Activated CD8-positive, alpha-beta memory T cell treated with anti-CD3 and anti-CD28 coated beads, Interleukin-2, amount 50 U/mL, for 4 hours (primary cell): ENCODE data around the gene LRIT2.
"Not testable (repeated sequence)": the region's sequence is repeated elsewhere in the genome, so short reads cannot be mapped to it uniquely, and the experiment has no call there.

Experiments used
- DNase-seq: peaks from one replicate; pipeline ENCODE4 v3.0.0-alpha.2; 2020

Gene LRIT2

DNA sequence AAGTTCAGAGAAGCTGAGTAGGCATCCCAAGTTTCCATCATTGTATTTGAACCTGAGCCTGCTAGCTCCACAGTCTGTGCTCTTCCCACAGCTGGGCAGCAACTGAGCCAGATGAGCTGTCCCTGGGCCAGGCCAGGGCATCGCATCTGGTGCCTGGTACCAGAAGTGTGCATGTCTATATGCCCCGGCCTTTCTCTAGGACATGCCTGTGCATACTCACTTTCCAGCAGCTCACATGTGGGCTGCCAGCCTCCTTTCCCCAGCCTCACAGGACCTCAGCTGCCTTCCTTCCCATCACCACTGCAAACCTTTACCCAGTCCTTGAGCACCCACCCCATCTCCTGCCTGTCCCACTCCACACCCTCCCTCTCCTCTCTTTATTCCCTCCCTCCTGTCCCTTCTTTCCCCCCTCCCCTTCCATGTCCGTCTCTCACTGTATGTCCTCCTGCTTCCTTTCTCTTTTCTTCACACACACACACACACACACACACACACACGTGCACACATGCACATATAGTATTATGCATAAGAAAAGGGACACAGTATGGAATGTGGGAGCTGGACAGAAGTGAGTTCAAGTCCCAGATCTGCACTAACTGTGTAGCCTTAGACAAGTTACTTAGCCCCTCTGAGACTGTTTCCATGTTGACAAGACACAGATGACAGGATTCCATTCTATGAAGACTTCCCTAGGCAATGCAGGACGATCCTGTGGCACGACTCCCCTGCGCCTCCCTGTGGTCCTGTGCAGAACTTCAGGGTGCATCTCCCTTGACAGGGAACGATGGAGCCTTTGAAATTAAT is 20.1 kb downstream of the LRIT2 start:
- DNase-seq: peak; percentile 74

DNA sequence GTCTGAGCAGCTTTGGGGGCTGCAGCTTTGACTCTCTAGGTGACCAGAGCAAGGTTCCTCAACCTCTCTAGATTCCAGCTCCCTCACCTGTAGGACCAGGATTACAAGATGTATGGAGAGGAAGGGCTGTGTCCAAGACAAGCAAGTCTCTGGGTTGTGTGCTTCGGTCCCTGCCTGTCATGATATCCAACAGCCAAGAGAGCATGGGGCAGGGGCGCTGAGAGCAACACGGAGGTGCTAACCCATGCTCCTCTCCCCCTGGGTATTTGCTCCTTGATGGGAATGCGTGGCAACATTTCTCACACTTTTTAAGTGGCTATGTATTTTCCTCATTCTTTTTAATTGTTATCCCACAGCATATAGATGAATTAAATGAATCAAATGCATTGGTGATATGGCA is 20.7 kb downstream of the LRIT2 start:
- DNase-seq: no peak

DNA sequence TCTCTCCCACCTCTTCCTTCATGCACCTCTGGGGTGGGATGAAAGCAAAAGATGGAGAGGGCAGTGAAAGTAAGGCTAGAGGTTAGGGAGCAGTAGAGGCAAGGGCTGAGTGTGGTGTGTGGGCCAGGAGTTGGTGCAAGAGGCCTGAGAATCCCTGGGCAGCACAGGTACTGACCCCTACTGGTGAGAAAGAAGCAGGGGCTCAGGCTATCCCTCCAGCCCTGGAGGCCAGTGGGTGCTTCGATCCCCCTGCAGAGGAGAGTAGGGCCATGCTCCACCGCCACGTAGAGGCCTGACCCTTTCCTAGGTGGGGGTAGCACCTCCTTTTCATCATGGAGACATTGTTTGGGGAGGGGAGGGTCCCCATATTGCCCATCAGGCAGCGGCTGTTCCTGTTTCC is 21.2 kb downstream of the LRIT2 start:
- DNase-seq: no peak

DNA sequence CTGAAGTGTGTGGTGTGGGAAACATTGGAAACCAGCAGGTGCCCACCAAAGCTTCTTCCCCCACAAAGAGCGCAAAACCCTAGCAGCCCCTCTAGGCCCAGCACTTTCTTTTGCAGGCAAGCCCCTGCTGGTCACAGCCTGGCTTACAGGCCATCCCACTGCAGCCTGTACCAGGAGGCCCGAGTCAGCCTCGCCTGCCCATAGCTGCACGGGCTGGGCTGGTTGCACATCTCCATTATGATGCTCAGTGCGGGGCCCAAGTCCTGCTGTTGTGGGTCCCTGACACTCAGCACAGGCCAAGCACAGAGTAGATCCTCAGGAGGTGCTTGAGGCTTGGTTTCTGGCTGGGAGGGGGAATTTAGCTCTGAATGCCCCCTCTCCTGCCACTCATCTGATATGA is 23.0 kb downstream of the LRIT2 start:
- DNase-seq: no peak

DNA sequence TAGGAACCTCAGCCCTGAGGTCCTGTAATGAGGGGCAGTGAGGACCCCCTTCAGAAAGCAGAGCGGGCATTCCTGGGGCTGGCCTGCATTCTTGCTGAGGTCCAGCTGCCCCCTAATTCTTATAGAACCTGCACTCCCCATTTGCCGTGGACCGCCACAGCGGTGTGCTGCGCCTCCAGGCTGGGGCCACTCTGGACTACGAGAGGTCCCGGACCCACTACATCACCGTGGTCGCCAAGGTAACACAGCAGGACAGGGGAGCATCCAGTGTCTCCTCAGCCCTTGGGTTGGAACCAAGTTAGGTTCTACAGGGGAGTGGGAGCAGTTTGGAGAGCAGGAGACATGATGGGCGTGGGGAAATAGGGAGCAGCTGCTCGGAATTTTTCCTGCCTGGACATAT is 23.7 kb downstream of the LRIT2 start:
- DNase-seq: no peak

DNA sequence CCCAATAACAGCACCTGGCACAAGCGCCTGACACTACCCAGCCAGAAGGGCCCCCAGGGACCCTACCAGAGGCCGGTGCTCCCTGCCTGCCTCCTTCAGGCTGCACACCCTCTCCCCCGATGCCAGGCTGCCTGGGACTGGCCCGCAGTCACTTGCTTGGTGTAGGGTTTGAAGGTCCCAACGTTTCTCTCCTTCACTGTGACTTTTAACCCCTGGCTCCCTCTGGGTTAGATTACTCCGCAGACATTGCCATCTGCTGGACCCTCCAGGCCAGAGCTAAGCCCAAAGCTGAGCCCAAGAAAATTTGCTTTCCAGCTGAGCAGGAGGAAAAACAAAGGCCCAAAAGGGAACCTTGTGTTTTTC is 24.1 kb downstream of the LRIT2 start:
- DNase-seq: no peak

DNA sequence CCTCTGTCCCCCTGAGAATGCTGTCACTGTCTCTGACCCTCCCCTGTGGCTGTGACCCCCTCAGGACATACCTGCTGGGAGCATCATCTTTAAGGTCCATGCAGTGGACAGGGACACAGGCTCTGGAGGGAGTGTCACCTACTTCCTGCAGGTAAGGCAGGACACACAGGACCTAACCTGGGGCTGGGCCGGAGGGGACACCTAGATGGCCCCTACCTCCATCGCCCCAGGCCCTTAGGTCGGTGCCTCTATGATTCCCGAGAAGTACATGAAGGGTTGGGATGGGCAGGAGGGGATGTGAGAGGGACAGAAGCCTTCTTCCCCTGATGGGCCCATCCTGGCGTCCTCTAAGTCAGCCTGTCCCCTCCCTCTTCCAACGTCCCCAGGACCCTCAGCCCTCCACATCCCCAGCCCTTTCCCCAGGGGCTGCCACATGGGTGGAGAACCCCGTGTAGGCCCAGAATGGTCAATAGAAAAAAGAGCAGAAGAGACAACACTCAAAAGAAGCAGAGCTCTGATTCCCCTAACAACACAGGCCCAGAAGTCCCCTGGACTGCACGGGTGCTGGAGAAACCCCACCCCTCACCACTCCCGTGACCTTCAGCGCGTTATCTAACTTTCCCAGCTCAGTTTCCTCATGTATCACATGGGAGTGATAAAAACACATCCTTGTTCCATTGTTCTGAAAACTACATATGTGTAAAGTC is 24.7 kb downstream of the LRIT2 start:
- no peak for DNase-seq

DNA sequence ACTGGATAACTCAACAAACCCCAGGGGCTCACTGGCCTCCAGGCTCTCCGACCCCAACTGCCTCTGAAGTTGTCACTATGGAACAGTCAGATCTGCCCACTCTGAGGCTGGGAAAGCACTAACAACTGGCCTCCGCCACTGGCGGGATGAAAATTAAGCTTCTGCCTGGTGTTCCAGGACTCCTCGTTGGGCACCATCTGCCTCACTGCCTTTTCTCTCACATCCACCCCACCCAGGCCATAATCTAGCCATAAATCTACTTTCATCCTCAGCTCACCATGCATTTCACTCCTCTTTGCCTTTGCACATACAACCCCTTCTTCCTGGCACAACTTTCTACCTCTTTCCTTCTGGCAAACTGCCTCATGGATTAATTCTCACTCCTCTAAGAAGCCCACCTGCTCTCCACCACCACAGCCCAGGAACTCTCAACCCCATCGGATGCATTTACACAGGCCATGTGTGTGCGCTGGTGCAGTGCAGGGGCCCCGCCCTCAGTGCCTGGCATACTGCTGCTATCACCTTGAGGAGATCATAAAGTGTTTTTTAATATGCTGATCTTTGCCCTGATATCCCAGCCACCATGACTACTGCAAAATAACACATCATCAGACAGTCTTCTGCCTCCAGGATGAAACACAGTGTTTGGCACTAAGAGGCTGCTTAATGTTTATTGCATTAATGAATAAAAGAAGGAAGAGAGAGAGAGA is 27.0 kb downstream of the LRIT2 start:
- DNase-seq: no peak

DNA sequence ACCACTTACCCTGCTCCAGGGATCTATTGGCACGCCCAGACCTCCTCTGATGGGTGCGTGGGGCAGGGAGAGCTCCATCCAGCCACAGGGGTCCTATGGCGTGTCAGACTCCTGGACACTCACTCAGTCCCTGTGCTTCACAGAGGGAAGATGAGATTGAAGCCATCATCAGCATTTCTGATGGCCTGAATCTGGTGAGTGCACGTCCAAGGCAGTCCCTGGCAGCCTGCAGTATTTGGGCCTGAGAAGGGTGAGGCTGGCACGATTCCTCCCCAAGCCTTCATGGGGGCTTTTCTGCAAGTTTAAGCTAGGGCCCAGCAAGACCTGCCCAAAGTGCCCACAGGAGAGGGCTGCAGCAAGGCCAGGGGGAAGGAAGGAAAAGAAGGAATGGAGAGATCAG is 27.7 kb downstream of the LRIT2 start:
- DNase-seq: no peak

DNA sequence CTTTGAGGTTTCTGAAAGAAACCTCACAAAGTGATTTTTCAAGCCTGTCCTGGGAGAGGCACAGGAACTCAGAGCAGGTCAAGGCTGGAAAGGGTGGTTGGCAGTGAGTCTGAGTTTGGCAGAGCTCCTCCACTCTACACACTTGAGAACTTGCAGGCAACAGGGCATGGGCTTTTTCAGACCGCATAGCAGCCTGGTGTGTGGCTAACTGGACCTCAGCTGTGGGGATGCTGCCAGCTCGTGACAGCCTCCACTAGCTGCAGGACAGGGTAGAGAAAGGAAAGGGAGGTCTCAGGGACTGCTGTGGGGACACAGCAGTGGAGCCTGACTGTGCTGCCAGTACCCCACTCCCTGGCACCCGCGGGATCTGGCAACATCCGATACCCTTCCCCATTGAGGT is 28.4 kb downstream of the LRIT2 start:
- DNase-seq: no peak

DNA sequence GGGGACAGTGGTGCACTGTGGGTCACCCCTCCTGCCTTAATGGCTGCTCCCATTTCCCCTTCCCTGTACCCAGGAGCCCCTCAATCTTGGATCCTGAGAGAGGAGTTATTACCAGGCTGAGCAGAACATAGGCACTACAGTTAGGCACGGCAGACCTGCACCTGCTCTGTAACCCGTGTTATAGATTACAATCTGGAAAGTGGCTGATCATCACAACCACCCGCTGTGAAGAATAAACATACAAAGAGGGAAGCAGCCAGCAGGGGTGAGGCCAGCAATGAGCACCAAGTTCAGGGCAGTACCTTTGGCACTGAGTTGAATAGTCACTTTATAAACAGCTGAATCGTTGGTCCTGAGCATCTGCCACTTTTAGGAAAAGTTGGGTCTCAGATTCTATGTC is 29.3 kb downstream of the LRIT2 start:
- no peak for DNase-seq

DNA sequence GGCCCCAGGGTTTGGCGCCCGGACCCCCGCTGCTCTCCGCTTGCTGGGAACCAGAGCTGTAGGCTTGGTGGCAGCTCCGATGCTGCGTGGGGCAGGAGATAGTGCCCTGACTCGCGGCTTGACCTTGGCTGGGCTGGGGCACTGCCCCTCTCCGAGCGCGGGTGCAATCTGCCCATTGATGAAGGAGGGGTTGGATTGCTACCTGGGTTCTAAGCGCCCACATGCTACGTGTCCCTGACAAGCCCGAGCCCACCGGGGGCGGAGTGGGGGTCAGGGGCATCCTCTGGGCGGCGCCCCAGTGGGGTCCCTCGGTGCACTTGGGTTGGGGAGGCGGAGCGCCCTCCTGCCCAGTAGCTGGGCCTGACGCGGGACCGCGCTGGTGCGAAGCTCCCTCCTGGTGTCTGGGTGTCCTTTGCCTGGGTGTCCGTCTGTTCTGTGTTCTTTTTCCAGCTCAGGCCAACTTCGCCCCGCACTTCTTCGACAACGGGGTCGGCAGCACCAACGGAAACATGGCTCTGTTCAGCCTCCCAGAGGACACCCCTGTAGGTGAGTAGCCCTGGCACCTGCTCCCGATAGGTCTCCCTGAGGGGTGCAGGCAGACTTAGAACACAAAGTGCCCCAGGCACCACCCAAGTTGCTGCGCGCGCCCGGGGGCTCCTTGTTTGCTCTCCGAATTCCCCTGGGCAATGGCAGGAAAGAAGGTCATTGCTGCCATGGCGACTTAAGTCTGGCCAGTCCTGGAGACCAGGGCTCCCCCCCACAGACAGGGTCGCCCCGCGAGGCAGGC is 30.1 kb downstream of the LRIT2 start:
- no peak for DNase-seq

DNA sequence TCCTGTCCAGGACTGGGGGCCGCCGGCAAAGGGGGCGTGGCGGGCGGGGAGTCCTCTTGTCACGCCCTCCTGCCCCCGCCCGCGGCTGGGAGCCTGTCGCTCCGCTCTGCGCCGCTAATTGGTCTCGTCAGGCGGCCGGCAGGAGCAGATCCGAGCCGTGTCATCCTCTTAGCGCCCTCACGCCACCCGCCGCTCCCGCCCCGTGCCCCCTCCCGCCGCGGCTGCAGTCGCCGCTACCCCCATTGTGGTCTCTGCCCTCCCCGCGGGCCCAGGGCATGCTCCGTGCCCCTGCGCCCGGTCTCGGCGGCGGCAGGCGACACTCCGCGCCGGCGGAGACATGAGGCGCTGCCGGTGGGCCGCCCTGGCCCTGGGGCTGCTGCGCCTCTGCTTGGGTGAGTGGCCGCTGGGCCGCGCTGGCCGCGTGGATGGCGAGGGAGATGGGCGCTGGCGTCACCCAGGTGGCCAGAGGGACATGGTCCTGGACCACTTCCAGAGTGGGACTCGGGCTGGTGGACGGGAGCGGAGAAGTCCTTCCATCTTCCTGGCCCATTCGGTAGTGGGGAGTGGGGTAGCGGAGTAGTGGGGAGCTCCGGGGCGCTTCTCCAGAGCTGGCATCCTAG is 30.8 kb downstream of the LRIT2 start, which contains the start of gene CDHR1:
Gene CDHR1 (plus strand): TSS at position 114 of the 620 bp plus-strand sequence. CDS start 224 bp downstream, at position 338.
- peak; percentile 59 for DNase-seq

DNA sequence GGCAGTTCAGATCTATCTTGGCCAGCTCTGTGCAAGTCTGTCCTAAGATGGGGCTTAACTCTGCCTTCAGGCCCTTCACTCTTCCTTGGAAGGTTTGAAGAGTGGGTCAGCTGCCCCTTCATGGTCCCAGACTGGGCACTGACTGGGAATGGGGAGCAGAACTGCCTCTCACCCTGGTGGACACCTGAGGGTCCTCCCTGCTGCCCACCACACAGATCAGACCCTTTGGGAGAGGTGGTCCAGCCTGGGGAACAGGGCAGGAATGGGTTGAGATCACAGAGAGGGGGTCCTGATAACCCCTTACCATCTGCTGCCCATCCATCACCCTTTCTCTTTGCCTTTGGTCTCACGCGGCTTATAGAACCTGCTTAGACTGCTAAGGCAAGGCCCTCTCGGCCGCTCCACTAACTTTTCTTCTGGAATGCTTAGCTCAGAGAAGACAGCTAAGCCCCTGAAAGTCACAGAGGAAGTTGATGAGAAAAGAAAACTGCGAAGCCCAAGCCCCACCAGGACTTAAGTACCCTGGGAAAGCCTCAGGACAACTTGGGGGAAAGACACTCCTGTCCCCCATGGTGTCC is 31.4 kb downstream of the LRIT2 start:
- no peak for DNase-seq

DNA sequence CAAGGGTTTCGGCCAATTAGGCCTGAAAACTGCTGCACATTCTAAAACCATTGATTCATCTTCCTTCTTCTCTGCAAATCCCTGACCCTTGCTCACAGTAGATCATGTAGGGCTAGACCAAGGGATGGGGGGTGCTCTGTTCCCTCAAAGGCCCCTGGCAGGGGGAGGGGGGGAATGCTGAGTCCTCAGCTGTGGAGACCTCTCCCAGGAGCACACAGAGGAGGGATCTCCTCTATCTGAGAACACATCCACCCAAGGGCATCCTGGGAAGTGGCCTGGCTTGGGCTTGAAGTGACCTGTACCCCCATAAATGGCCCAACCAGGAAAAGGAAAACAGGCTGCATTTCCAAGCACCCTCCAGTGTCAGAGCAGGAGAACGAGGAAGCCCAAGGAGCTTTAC is 32.0 kb downstream of the LRIT2 start:
- no peak for DNase-seq

DNA sequence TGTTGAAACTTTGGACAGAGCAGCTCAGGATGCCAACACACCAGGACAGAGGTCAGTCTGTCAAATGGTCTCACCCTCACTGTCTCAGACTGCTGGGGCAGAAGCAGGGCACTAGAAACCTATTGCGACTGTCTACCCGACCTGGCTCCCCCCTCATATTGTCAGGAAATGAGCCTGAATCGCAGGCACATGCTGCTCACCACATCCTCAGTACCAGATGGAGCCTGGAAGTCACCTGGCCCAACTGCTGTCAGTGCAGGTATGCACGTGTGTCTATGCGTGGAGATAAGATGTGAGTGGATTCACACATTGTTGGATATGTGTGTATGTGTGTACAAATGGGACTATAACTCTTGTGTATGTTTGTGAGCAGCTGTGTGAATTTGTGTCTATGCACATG is 34.2 kb downstream of the LRIT2 start:
- no peak for DNase-seq

DNA sequence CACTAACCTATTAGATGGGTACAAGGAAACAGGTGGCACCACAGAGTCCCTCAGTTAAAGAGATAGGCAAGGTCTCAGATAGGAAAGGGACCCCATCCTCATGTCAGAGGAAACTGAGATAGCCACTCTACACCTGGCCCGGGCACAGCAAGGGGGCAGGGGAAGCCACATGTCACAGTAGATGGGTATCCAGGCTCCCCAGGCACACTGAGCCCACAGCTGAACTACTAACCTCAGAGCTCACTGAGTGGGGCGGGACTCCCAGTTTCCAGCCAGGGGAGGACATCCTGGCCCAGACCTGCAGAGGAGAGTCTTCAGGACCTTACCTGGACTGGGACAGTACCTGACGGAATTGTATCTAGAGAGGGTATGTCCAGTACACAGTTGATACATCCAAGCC is 34.7 kb downstream of the LRIT2 start:
- no peak for DNase-seq

DNA sequence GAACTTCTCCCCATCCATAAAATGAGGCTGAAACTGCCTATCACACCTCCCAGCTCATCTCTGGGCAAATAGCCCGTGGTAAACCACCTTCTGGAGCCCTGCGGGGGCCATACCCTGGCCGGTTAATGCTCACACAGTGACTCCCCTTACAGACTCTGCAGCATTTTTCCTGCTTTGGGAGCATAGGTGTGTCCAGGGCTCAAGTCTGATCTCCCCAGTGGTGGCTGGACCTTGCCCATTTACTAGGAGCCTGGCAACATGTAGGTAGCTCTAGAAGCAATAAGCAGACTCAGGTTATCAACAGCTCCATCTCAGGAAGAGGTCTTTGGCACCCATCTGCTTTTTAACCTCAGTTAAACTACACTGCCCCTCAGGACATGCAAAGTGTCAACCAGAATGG is 36.5 kb downstream of the LRIT2 start:
- DNase-seq: no peak

DNA sequence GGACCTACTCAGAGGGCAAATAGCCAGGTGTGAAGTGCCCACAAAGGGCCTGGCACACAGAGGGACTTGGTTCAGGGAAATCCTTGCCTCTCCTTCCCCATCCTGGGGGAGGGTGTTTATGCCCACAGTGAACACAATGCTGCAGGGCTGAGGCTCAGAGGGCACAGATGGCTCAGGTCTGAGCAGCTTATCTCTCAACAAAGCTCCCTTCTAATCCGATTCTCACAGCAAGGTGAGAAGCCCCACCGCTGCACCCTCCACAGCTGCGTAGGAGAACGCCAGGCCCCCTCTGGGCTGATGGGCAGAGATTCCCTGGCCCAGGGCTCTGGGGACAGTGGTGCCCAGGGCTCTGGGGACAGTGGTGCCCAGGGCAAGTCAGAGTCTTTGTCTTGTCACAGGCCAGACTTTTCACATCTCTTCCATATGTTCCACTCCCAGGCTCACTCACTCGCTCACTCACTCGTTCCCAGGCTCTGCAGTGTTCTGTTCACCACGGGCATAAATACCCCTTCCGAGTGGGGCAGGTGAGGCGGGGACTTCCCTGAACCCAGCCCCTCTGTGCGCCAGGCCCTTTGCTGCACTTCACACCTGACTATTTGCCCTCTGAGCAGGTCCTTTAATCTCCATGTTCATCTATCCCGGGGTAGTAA is 39.7 kb downstream of the LRIT2 start:
- DNase-seq: no peak

DNA sequence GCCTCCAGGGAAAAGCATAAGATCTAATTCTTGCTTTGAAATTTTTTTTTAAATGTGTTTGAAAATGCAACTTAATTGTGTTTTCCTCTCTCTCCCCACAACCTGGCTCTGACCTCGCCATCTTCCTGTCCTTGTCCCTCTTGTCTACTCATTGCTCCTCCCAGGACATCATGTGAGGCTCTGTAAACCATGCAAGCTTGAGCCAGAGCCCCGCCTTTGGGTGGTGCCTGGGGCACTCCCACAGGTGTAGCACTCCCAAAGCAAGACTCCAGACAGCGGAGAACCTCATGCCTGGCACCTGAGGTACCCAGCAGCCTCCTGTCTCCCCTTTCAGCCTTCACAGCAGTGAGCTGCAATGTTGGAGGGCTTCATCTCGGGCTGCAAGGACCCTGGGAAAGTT is 40.8 kb downstream of the LRIT2 start:
- no peak for DNase-seq

DNA sequence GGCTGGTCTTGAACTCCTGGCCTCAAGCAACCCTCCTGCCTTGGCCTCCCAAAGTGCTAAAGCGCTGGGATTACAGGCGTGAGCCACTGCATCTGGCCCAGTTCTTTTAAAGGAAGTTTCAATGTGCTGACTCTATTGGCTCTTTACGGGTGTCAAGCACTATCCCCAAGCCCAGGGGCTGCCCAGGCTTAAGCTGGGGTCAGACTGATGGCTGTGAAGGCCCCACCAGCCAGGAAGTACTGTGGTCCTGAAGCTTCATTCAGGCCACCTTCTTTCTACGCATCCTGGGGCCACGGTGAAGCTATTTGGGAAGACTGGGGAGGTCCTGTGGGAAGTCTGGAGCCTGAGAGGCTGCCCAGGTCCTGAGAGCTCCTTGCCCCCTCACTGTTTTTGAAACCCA is 43.7 kb downstream of the LRIT2 start:
- DNase-seq: no peak

DNA sequence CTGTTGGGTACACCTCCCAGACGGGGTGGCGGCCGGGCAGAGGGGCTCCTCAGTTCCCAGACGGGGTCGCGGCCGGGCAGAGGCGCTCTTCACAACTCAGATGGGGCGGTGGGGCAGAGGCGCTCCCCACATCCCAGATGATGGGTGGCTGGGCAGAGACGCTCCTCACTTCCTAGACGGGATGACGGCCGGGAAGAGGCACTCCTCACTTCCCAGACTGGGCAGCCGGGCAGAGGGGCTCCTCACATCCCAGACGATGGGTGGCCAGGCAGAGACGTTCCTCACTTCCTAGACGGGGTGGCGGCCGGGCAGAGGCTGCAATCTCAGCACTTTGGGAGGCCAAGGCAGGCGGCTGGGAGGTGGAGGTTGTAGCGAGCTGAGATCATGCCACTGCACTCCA is 45.0 kb downstream of the LRIT2 start:
- not testable (repeated sequence) for DNase-seq
